Right lobe of liver (tissue), 6 donors: Measurements from ENCODE around the gene GRID1. TPM values are rescaled to one million over a fixed set of nuclear protein-coding genes. Genes with fewer than 3 reads are reported as not detected.
A peak's percentile ranks its signal among the peaks of the same experiment; 100 is the strongest.

Experiments
- ATAC-seq, 4 donors: fragments of 200-7000 bp; cut with Tn5 transposase; one replicate each; pipeline ENCODE4 v1.9.1; 2020; ENCODE audit warnings: mild to moderate bottlenecking in 4 of 4, moderate library complexity in 4 of 4
- DNase-seq, 3 donors: peaks; one replicate each; pipeline ENCODE4 v3.0.0-alpha.2; 2020
- H3K27ac ChIP-seq, 3 donors: fragments of 200-600 bp; one replicate each; pipeline ENCODE4 v1.8.0; 2022
- H3K27me3 ChIP-seq, 2 donors: fragments of 200-600 bp; one replicate each; pipeline ENCODE4 v1.8.0; 2022
- H3K36me3 ChIP-seq, 4 donors: fragments of 200-600 bp; sonication (generic) in 1 of 4; one replicate each; pipeline versions ENCODE4 v1.5.1 to v1.8.0; 2017 to 2022; ENCODE audit warnings: control low read depth in 1 of 4
- H3K4me1 ChIP-seq, 4 donors: fragments of 200-600 bp; sonication (generic) in 1 of 4; one replicate each; pipeline versions ENCODE4 v1.5.1 to v1.8.0; 2017 to 2022; ENCODE audit warnings: control low read depth in 1 of 4
- H3K4me3 ChIP-seq, 3 donors: fragments of 200-600 bp; one replicate each; pipeline ENCODE4 v1.8.0; 2022
- H3K9me3 ChIP-seq, 4 donors: fragments of 200-600 bp; sonication (generic) in 1 of 4; one replicate each; pipeline versions ENCODE4 v1.5.1 to v1.8.0; 2017 to 2022; ENCODE audit warnings: control low read depth in 1 of 4
- CTCF ChIP-seq, 4 donors: fragments of 200-600 bp in 3 of 4; fragments of 450-650 bp in 1 of 4; IDR thresholded peaks; one replicate each; pipeline versions ENCODE4 v1.5.1 to v1.8.0; 2016 to 2022; ENCODE audit warnings: antibody characterized with exemption in 4 of 4, mild to moderate bottlenecking in 2 of 4
- POLR2A ChIP-seq: fragments of 450-650 bp; IDR thresholded peaks from one replicate; pipeline ENCODE4 v1.6.1; 2017; ENCODE audit warnings: antibody characterized with exemption, mild to moderate bottlenecking
- WGBS: methylation state at CpG from one replicate; pipeline ENCODE4 v1.1.6; 2018; ENCODE audit warnings: low coverage, low lambda C conversion rate; ENCODE audit not compliant: insufficient coverage; ENCODE audit errors: missing lambda C conversion rate; 5-methylcytosine and 5-hydroxymethylcytosine counted together
- intact Hi-C, 2 donors: fragments of 100-400 bp; cut with DNase I; formaldehyde crosslinking; loops; one replicate each; pipeline versions ENCODE4 v1.11.2 to v1.14.1; 2022
- total RNA-seq, 6 experiments: library from RNA; depleted of rRNA in 2 of 6; stranded (reverse); fragments of >200 nt in 2 of 6; fragmentation: NEBNext Ultra II Directional in 3 of 6; extraction: Animal tissue kit (Norgen Biotek cat#: 25700) in 3 of 6; gene quantifications; one replicate each; pipeline versions ENCODE4 v1.1.0 to v1.2.4, GENCODE V29; 2016 to 2023
- donor health status: DM: no; HTN: yes; CAD: no.
- donor health status: DM: no; HTN: no; CAD: no.
- donor health status: DM: no; HTN: no; CAD: no.
- donor health status: DM: no; HTN: yes; CAD: no.
- donor health status: DM: no; HTN: yes; CAD: no.

The GRID1 gene
- total RNA-seq, 6 experiments from 2014 or later: 0.05 to 1.9 (median 0.81) TPM

GRCh38 chr10:86250399-86250798, 116.2 kb downstream of the GRID1 start:
- H3K4me1 ChIP-seq: no peaks in the 10 kb centered on the region
- peak in 1 of 3 donors; percentile 18 for DNase-seq
- no peak overlapping the region for H3K4me3 ChIP-seq
- no peaks in the 10 kb centered on the region for H3K27me3 ChIP-seq
- H3K9me3 ChIP-seq: no peaks in the 10 kb centered on the region
- no peak overlapping the region for H3K27ac ChIP-seq
- H3K36me3 ChIP-seq: no peaks in the 10 kb centered on the region
- TF ChIP-seq POLR2A (no peak), CTCF (IDR thresholded peaks at IDR 0.05) (no peak)
- no peak for ATAC-seq
- intact Hi-C loops: no loop called here
- 80% methylated on average over 5 of the region's 15 CpGs for WGBS

GRCh38 chr10:86249794-86250193, 116.8 kb downstream of the GRID1 start:
- H3K4me3 ChIP-seq: no peak overlapping the region
- no peak overlapping the region for H3K27ac ChIP-seq
- no peaks in the 10 kb centered on the region for H3K9me3 ChIP-seq
- DNase-seq: no peak
- ATAC-seq: no peak
- intact Hi-C loops: no loop called here
- TF ChIP-seq POLR2A: no peak
- no peak for TF ChIP-seq CTCF (IDR thresholded peaks at IDR 0.05)
- no peaks in the 10 kb centered on the region for H3K27me3 ChIP-seq
- no peaks in the 10 kb centered on the region for H3K4me1 ChIP-seq
- H3K36me3 ChIP-seq: no peaks in the 10 kb centered on the region

GRCh38 chr10:86248062-86248461, 118.5 kb downstream of the GRID1 start:
- DNase-seq: peak in 1 of 3 donors; percentile 25
- Histone ChIP-seq H3K4me3 (no peak overlapping the region), H3K9me3 (no peaks in the 10 kb centered on the region), H3K36me3 (no peaks in the 10 kb centered on the region), H3K4me1 (no peaks in the 10 kb centered on the region), H3K27ac (no peak overlapping the region), H3K27me3 (no peaks in the 10 kb centered on the region)
- TF ChIP-seq CTCF (IDR thresholded peaks at IDR 0.05) (no peak), POLR2A (no peak)
- intact Hi-C loops: no loop called here
- ATAC-seq: no peak
- WGBS: 58% methylated on average over 2 of the region's 5 CpGs

- 90% methylated on average over 1 of the region's 1 CpG for WGBS
- ATAC-seq: no peak
- no peak overlapping the region for H3K27ac ChIP-seq
- no peaks in the 10 kb centered on the region for H3K4me1 ChIP-seq
- H3K36me3 ChIP-seq: no peaks in the 10 kb centered on the region
- DNase-seq: no peak
- intact Hi-C loops: no loop called here
- H3K27me3 ChIP-seq: no peaks in the 10 kb centered on the region
- no peak for TF ChIP-seq POLR2A
- no peak for TF ChIP-seq CTCF (IDR thresholded peaks at IDR 0.05)
- no peaks in the 10 kb centered on the region for H3K9me3 ChIP-seq
- H3K4me3 ChIP-seq: no peak overlapping the region
These were observed 119.0 kb downstream of the GRID1 start for GRCh38 chr10:86247588-86247987.

GRCh38 chr10:86247073-86247472, 119.5 kb downstream of the GRID1 start:
- TF ChIP-seq CTCF (IDR thresholded peaks at IDR 0.05) (no peak), POLR2A (no peak)
- intact Hi-C loops: no loop called here
- Histone ChIP-seq H3K4me1 (no peaks in the 10 kb centered on the region), H3K9me3 (no peaks in the 10 kb centered on the region), H3K4me3 (no peak overlapping the region), H3K36me3 (no peaks in the 10 kb centered on the region), H3K27ac (no peak overlapping the region), H3K27me3 (no peaks in the 10 kb centered on the region)
- WGBS: 67% methylated on average over 1 of the region's 1 CpG
- ATAC-seq (no peak), DNase-seq (no peak)
